Transverse colon (tissue), 4 donors: ENCODE results near the gene PYCR2.

ENCODE experiments used
- CTCF ChIP-seq, 5 experiments: fragments of 200-600 bp in 3 of 5; fragments of 450-650 bp in 2 of 5; sonication (generic) in 3 of 5; IDR thresholded peaks; 1 replicate in 2 of 5; 2 replicates in 3 of 5; pipeline ENCODE4 v1.5.1; 2016 to 2017; ENCODE audit warnings: antibody characterized with exemption in 5 of 5, inconsistent platforms in 3 of 5, mild to moderate bottlenecking in 2 of 5, moderate library complexity in 1 of 5
- EP300 ChIP-seq: sonication (generic); formaldehyde crosslinking; IDR thresholded peaks from one replicate; pipeline ENCODE4 v1.6.1; 2017; ENCODE audit warnings: antibody characterized with exemption, low read depth
- POLR2A ChIP-seq: fragments of 450-650 bp; IDR thresholded peaks from one replicate; pipeline ENCODE4 v1.6.1; 2016; ENCODE audit warnings: antibody characterized with exemption, mild to moderate bottlenecking, moderate library complexity
- POLR2AphosphoS5 ChIP-seq, 3 donors: sonication (generic); formaldehyde crosslinking; IDR thresholded peaks; one replicate each; pipeline ENCODE4 v1.6.1; 2016; ENCODE audit warnings: antibody characterized with exemption in 3 of 3

- TF ChIP-seq CTCF (IDR thresholded peaks at IDR 0.05) (no peak), POLR2AphosphoS5 (IDR thresholded peaks at IDR 0.05) (no peak), POLR2A (no peak), EP300 (no peak)
These were observed 6.5 kb upstream of the PYCR2 start for GRCh38 chr1:225930566-225930965.
